Activated CD4-positive, alpha-beta T cell treated with anti-CD3 and anti-CD28 coated beads, Interleukin-2, amount 50 U/mL, for 24 hours (primary cell): ENCODE results near the gene SPI1.

Experiments used
- DNase-seq, 2 donors: peaks; one replicate each; pipeline ENCODE4 v3.0.0-alpha.2; 2020; ENCODE audit warnings: low read depth in 1 of 2, low spot score in 1 of 2

The SPI1 gene

DNA sequence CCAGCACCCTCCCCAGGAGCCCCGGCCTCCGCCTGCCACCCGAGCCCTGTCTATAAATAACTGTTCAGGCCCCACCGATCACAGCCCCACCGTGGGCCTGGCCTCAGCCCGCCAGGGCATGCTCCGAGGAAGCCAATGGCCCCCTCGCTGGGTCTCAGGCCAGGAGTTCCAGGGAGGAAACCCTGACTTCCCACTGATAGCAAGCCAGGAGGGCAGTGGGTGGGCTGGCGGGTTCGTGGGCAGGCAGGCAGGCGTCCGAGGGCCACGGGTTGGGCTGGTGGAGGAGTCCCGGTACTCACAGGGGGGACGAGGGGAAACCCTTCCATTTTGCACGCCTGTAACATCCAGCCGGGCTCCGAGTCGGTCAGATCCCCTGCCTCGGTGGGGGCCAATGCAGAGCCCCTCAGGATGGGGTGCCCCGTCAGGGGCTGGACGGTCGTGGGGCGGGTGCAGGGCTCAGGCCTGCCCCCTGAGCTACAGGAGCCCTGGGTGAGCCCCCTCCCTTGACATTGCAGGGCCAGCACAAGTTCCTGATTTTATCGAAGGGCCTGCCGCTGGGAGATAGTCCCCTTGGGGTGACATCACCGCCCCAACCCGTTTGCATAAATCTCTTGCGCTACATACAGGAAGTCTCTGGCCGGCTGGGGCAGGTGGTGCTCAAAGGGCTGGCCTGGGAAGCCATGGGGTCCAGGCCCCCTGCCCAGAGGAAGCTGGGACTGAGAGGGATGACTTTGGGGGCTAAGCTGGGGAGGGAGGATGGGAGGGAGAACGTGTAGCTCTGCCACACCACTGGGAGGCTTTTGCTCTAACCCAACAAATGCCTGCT is at the start of gene SPI1:
SPI1 (minus strand) TSS at position 538 of the 826 bp plus-strand sequence; CDS start at position 344, 194 bp downstream.
- DNase-seq, result no peak

DNA sequence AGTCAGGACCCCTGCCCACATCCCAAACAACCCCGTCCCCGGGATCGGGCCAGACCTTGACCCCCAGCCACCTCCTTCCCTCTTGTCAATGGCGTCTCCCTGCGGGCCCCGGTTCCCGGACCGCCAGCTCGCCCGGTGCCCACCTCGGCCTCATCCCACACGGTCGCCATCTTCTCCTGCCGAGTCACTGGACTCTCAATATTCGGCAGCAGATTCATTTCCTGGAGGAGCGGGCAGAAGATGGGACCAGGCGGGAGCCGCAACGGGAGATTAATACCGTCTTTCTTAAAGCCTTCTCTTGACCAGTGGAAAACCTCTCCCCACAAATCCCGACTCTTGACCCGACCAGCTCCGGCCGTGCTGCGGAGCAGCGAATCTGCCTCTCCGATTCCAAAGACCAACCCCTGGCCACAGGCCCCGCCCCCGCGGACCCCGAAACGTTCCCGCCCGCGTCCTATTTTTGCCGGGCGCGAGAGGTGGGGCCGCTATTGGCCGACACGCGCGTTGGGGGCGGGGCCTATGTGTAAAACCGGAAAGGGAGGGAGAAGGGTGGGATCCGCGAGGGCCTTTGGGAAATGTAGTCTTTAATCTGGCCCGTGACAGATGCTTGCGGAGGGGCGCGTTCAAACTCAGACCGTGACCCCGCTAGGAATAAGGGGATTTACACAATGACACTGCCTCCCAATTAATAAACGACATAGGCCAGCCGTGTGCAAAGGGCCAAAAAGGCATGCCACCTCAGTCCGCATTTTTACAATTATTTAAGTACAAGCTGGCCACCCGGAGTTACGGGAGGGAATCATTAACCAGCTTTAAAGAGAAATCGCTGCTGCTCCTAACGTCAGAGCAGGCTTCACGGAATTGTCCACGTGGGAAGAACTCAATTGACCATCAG is 48.0 kb upstream of the SPI1 start, which contains the start of gene PSMC3:
PSMC3 (minus strand) TSS at position 378 of the 895 bp plus-strand sequence; CDS start at position 218, 160 bp downstream.
- peak; percentile 98 for DNase-seq

DNA sequence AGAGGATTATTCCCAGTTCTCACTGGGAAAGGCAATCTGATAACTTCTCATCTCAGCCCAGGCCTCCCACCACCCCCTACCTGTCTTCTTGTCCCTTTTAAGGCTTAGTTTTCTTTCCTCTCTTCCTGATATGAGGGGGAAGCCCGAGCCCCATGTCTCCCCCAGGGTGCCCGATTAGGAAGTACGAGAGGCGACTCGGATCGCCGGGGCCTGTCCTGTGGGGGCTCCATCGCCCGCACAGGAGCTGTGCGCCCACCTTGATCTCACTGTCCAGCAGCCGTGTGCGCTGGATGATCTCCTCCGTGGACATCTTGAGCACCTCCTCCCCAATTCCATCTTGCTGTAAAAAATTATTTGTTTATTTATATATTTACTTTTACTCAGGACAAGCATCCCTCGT is 47.3 kb upstream of the SPI1 start:
- no peak for DNase-seq

DNA sequence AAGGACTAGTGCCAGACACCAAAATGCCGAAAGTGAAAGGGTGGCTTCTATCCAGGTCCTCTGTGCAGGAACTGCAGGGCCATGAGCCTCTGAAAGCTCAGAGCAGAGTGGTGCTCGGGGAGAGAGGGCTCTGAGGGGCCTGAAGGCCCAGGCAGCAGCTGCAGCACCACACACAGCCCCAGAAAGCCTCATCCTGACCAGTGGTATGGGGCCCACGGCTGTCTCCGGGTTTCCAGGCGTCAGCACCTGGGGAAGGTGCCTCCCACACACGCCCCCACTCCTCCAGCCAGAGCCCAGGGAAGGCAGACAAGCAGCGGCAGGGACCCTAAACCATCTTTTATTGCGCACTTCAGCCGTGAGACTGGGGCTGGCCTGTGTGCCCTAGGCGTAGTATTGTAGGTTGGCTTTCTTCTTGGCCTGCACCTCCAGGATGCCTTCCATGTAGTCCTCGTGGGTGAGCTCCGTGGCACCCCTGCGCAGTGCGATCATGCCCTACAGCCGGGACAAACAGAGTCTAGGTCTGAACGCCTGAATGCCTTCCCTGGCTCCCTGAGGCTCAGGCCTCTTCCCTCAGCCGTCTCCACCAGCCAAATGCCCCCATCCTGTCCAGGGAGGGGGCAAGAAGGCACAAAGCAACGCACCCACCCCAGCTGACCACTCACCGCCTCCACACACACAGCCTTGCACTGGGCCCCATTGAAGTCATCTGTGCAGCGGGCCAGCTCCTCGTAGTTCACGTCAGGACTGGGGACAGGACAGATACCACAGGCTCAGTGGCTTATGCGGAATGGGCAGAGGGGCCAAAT is 40.3 kb upstream of the SPI1 start:
- DNase-seq, result no peak

DNA sequence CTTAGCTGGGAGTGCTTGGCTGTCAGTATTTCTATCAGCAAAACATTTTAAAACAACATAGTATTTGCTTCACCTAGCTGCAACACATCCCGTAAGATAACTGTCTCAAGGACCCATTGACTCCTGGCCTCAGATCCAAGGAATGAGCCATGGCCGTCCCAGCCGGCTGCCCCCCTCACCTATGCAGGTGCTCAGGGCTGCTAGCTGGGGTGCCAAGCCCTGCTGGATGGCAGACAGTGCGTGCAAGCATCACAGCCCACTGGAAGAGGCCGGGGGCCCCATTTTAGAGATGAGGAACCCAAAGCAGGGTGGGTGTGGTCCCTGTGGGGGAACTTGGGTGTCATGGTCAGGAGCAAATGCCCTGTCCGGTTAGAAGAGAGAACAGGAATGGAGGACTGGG is 39.4 kb upstream of the SPI1 start:
- no peak for DNase-seq

DNA sequence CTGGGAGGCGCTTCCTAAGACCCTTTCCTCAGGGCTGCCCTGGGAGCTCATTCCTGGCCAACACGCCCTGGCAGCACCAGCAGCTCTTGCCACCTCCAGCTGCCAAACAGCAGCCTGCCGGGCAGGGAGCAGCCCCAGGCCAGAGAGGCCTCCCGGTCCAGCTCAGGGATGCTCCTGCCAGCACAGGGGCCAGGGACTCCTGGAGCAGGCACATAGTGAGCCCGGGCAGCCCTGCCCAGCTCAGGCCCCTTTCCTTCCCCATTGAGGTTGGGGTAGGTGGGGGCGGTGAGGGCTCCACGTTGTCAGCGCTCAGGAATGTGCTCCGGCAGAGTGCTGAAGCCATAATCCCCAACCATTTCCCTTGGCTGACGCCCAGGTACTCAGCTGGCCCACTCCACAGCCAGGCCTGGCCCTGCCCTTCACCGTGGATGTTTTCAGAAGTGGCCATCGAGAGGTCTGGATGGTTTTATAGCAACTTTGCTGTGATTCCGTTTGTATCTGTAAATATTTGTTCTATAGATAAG is 37.7 kb upstream of the SPI1 start:
- no peak for DNase-seq

DNA sequence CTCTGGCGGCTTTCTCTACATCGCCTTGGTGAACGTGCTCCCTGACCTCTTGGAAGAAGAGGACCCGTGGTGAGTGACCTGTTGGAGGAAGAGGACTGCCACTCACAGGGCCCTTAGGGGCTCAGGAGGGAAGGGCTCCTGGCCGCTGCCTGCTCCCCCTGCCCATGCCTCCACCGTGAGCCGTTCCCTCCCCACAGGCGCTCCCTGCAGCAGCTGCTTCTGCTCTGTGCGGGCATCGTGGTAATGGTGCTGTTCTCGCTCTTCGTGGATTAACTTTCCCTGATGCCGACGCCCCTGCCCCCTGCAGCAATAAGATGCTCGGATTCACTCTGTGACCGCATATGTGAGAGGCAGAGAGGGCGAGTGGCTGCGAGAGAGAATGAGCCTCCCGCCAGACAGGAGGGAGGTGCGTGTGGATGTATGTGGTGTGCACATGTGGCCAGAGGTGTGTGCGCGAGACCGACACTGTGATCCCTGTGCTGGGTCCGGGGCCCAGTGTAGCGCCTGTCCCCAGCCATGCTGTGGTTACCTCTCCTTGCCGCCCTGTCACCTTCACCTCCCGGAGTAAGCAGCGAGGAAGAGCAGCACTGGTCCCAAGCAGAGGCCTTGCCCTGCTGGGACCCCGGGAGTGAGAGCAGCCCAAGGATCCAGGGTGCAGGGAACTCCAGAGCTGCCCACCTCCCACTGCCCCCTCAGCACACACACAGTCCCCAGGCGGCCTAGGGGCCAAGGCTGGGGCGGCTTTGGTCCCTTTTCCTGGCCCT is 36.9 kb upstream of the SPI1 start:
- no peak for DNase-seq

DNA sequence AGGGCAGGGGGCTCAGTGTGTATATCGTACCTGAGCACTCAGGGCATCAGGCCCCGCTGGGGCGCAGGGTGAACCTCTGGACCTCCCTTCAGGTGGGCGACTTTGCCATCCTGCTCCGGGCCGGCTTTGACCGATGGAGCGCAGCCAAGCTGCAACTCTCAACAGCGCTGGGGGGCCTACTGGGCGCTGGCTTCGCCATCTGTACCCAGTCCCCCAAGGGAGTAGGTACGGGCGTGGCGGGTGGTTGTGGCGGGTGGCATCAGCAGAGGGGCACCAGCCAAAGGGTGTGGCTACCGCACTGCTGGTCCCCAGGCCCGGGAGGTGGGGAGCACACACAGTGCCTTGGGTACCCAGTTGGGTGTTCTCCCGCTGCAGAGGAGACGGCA is 36.3 kb upstream of the SPI1 start:
- no peak for DNase-seq

DNA sequence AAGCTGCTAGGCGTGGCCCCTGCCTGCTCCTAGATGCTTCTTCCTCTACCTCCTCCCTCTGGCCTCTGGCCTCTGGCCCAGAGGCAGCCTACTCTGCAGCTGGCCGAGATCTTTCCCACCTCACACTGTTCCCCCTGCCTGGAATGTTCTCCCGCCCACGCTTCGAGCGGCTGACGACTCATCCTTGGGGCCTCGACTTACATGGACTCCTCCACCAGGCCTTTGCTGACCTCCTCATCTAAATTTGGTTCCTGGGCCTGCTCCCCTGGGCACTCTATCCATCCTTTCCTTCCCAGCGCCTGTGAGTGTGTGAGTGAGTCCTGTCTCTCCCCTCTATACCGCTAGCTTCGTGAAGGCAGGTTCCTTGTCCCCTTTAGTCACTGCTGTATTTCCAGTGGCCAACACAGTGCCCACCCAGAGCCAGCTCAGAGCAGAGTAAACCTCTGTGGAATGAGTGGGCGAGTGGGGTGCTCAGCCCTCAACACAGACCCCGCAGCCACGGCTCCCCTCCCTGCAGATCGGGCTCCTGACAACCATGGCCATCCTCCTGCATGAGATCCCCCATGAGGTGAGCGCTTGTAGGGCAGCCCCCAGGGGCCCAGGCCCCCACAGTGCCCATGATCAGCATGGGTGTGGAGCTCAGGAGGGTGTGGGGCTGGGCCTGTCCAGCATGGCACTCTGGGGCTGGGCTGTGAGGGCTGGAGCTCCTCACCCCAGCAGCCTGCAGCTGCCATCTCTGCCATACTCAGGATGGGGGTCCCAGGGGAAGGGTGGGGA is 35.7 kb upstream of the SPI1 start:
- DNase-seq, result no peak

DNA sequence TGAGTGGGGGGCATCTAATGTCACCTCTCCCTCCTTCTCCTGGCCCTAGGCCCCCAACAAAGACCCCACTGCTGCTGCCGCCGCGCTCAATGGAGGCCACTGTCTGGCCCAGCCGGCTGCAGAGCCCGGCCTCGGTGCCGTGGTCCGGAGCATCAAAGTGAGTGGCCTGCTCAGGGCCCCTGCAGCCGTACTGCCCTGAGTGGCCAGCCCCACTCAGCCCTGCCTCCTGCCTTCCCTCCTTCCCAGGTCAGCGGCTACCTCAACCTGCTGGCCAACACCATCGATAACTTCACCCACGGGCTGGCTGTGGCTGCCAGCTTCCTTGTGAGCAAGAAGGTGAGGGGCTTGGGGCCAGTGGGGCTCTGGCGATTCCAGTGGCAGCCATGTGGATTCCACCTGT is 35.0 kb upstream of the SPI1 start:
- DNase-seq, result no peak

DNA sequence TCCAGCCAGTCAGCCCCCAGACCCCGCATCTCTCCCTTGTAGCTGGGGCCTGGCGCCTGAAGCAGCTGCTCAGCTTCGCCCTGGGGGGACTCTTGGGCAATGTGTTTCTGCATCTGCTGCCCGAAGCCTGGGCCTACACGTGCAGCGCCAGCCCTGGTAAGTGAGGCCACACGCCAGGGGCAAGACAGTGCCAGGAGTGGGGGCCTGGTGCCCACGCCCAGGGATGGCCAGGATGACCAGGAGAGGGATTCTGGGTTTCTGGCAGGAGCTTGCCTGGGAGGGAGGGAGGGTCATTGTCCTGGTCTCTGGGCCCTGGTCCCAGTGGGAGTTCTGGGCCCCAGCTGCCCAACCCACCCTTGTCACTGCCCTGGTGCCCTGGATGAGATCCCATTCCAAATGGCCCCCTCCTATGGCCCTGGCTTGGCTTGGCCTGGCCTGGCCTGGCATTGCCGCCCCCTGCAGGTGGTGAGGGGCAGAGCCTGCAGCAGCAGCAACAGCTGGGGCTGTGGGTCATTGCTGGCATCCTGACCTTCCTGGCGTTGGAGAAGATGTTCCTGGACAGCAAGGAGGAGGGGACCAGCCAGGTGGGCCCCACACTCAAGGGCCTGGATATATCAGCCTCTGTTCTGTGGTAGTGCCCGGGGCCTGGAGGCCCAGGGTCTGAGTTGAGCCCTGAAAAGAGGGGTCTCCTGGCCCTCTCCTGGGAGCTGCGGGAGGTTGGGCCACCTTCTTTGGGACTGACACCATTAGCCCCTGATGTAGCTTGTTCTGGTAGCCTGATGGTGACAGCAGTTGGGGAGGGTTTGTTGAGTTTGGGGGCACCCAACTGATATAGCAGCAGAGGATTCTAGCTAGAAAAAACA is 33.8 kb upstream of the SPI1 start:
- no peak for DNase-seq

DNA sequence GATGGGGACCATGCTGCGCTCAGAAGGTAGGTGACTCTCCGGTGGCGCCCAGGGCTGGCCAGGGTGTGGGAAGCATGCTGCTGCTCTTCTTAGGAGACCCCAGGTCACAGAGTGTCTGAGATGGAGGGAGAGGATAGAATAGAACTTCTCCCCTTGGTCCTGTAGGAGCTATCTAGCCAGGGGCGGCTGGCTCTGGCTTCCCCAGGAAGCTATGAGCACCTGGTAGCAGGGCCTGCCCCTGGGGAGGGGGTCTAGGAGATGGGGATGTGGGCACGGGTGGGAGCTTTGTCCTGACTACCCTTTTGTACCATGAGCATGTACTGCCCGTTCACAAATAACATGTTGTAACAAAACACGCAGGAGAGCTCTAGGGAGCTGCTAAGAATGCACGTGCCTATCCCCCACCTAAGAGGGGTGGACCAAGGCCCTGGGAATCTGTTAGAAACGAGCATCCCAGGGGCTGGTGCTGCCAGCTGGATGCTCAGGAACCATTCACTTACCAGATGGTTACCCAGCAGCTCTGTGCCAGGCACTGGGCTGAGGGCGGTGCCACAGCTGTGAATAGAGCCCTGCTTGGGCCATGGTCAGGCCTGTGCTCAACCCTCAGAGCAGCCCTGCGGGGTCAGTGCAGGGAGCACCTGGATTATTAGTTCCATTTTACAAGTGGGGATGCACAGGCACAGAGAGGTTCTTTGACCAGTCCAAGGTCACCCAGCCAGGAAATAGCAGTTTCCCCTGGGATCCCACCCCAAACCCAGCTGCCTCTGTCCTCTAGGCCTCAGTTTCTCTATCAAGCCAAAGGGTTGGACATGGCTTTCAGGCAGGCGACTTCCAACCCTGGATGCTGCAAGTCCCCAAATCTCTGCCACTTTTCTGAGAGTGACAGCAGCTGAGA is 32.3 kb upstream of the SPI1 start:
- DNase-seq, result no peak

DNA sequence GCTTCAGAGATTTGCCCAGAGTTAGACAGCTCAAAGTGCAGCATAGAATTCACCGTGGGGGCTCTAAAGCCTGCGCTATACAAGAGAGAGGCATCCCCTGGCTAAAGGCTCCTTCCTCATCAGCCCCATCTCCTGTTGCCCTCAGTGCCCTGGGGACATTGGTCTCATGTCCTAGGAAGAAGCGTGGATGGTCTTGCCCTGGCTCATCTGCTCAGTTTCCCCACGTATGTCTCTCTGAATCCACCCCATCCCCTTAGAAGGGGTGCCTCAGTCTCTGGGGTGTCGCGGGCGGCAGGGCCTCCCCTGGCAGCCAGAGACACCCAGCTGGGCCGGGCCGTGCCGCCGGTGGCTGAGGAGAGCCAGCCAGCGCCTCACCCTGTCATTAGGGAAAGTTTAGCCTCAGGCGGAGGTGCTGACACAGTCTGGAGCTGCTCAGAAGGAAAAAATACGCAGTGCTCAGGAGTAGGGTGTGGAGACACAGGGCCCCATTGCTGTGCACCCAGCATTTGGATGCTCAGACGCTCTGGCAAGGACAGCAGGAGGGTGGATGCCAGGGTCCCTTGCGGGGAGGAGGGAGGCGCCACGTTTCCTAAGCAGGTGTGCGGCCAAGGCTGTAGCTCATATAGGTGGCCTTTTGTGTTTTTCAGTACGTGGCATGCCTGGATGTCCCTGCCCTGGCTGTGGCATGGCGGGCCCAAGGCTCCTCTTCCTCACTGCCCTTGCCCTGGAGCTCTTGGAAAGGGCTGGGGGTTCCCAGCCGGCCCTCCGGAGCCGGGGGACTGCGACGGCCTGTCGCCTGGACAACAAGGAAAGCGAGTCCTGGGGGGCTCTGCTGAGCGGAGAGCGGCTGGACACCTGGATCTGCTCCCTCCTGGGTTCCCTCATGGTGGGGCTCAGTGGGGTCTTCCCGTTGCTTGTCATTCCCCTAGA is 31.4 kb upstream of the SPI1 start:
- DNase-seq, result no peak

DNA sequence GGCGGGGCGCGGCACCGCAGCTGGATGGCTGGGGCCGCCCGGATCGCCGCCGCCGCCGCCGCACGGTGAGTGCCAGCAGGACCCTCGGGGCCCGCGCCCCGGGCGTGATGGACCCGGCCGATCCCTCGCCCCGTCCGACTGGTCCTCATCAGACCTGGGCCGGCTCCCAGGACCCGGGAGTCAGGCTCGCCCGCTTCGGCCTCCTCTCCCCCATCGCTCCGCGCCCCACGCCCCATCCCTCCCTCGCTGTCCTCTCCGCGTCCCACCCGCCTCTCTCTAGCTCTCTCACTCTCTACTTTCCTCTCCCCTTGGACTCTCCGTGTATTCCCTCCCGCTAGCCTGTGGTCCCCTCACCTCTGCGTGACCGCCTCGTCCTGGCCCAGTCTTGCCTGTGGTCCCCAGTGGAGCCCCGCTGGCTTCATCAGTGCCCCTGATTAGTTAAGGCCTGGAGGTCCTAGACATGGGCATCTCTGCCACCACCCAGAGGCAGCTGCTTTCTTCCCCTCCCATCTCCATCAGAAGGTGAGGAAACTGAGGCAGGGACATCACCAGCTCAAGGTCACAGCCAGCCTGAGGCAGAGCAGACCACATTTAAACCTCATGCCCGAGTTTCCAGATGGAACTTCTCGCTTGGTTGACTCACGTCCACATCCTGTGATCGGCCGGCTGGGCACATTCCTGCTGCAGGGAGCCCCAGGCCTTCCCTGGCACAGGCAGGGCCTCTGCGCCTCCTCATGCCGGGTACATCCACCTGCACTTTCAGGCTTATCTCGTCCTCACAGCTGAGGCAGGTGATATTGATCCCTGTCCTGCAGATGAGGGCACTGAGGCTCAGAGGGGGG is 30.5 kb upstream of the SPI1 start:
- DNase-seq, result no peak

DNA sequence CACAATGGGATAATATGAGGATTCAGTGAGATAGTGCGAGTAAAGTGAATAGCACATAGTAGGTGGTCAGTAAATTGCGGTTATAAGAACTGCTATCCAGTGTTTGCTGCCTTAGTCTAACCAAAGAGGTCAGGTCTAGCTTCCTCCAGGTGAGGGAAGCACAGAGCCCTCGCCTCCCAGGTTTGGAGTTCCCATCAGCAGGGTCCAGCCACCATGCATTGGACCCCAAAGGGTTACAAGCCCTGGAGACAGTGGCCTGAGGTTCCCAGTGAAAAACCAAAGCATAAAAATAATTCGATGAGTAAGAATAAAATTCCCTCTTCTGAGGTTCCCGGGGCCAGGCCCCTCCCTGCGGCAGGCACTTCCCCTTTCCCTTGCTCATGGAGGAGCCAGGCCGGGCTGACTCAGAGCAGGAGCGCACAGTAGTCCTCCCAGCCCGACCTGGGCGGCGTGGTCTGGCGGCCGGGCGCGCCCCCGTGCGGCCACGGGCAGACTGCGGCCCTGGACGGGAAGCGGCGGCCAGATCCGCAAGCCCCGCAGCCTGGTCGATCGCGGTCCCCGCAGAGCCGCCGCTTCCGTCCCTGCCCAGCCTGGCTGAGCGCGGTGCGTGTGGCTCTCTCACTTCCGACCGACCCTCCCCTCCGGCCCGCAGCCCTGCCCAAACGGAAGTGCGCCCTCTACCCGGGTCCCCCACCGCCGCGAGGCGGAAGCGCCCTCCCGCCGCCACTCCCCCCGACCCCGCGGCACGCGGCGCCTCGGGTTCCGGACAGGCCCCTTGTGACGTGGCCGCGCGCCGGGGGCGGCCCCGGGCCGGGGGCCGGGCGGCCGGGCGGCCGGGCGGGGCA is 29.6 kb upstream of the SPI1 start, which contains the start of gene SLC39A13:
SLC39A13 (plus strand) TSS at position 845 of the 845 bp plus-strand sequence. CDS start 1,505 bp downstream, outside the sequence.
- DNase-seq, result peak; percentile 87 to 88
